Prostate gland (tissue), 2 donors: Measurements from ENCODE around the gene SLC38A11. TPM values are rescaled to one million over a fixed set of nuclear protein-coding genes. Genes with fewer than 3 reads are reported as not detected.

Source experiments
- DNase-seq: peaks from one replicate; pipeline ENCODE4 v3.0.0-alpha.2; 2019; ENCODE audit warnings: low spot score
- H3K27ac ChIP-seq, 2 donors: fragments of 200-600 bp; sonication (generic); 2 replicates each; pipeline ENCODE4 v1.5.1; 2017 to 2019
- H3K27me3 ChIP-seq: fragments of 200-600 bp; sonication (generic); replicated peaks from 2 replicates; pipeline ENCODE4 v1.5.1; 2019; ENCODE audit not compliant: insufficient read depth
- H3K36me3 ChIP-seq, 2 donors: fragments of 200-600 bp; sonication (generic); 1 replicate in 1 of 2; 2 replicates in 1 of 2; pipeline versions ENCODE4 v1.5.1 to v1.8.1; 2017 to 2019
- H3K4me1 ChIP-seq: fragments of 200-600 bp; sonication (generic); replicated peaks from 2 replicates; pipeline ENCODE4 v1.5.1; 2019
- H3K4me3 ChIP-seq, 2 donors: fragments of 200-600 bp; sonication (generic); 2 replicates each; pipeline ENCODE4 v1.5.1; 2017 to 2019
- H3K9me3 ChIP-seq: fragments of 200-600 bp; sonication (generic); 2 replicates; pipeline ENCODE4 v1.5.1; 2017
- CTCF ChIP-seq, 4 experiments: fragments of 200-600 bp in 2 of 4; fragments of 450-650 bp in 2 of 4; sonication (generic) in 2 of 4; IDR thresholded peaks; 1 replicate in 3 of 4; 2 replicates in 1 of 4; pipeline ENCODE4 v1.5.1; 2016 to 2019; ENCODE audit warnings: antibody characterized with exemption in 4 of 4, mild to moderate bottlenecking in 2 of 4, moderate library complexity in 2 of 4
- POLR2A ChIP-seq: fragments of 450-650 bp; IDR thresholded peaks from one replicate; pipeline ENCODE4 v1.6.1; 2016; ENCODE audit warnings: antibody characterized with exemption, mild to moderate bottlenecking
- POLR2AphosphoS5 ChIP-seq: sonication (generic); formaldehyde crosslinking; IDR thresholded peaks from one replicate; pipeline ENCODE4 v1.6.1; 2017; ENCODE audit warnings: antibody characterized with exemption
- WGBS: methylation state at CpG from one replicate; pipeline ENCODE4 v1.1.5; 2018; 5-methylcytosine and 5-hydroxymethylcytosine counted together
- intact Hi-C: fragments of 100-400 bp; cut with DNase I; formaldehyde crosslinking; loops from one replicate; pipeline ENCODE4 v1.14.2; 2022
- total RNA-seq, 2 donors: library from RNA; depleted of rRNA; stranded (reverse); fragments of >200 nt; gene quantifications; one replicate each; pipeline ENCODE4 v1.1.0, GENCODE V29; 2016

The SLC38A11 gene
- total RNA-seq, 2 donors from 2014 or later: 2.8 to 3.0 TPM

GRCh38 chr2:164873210-164873908, 82.0 kb downstream of the SLC38A11 start:
- DNase-seq: no peak
- Histone ChIP-seq H3K27me3 (no peaks in the 10 kb centered on the region), H3K27ac (no peak overlapping the region), H3K9me3 (no peaks in the 10 kb centered on the region), H3K36me3 (no peaks in the 10 kb centered on the region), H3K4me3 (no peak overlapping the region), H3K4me1 (no peaks in the 10 kb centered on the region)
- TF ChIP-seq POLR2A: no peak
- TF ChIP-seq POLR2AphosphoS5: no peak
- no peak for TF ChIP-seq CTCF (IDR thresholded peaks at IDR 0.05)
- WGBS: 75% methylated on average over 9 of the region's 9 CpGs
- intact Hi-C loops: no loop called here

GRCh38 chr2:164871404-164871803, 83.9 kb downstream of the SLC38A11 start:
- WGBS: 63% methylated on average over 2 of the region's 2 CpGs
- Histone ChIP-seq H3K27ac (no peak overlapping the region), H3K27me3 (no peaks in the 10 kb centered on the region), H3K9me3 (no peaks in the 10 kb centered on the region), H3K4me1 (no peaks in the 10 kb centered on the region), H3K4me3 (no peak overlapping the region), H3K36me3 (no peaks in the 10 kb centered on the region)
- DNase-seq: no peak
- intact Hi-C loops: no loop called here
- TF ChIP-seq POLR2AphosphoS5 (no peak), POLR2A (no peak), CTCF (IDR thresholded peaks at IDR 0.05) (no peak)

- no peaks in the 10 kb centered on the region for H3K4me1 ChIP-seq
- H3K27ac ChIP-seq: peak overlapping the region in 1 of 2 donors; percentile 2
- no peak for DNase-seq
- H3K9me3 ChIP-seq: no peaks in the 10 kb centered on the region
- TF ChIP-seq POLR2A: no peak
- no peak for TF ChIP-seq POLR2AphosphoS5
- no peak for TF ChIP-seq CTCF (IDR thresholded peaks at IDR 0.05)
- H3K4me3 ChIP-seq: no peak overlapping the region
- H3K27me3 ChIP-seq: no peaks in the 10 kb centered on the region
- H3K36me3 ChIP-seq: no peaks in the 10 kb centered on the region
- intact Hi-C loops: no loop called here
Observed at GRCh38 chr2:164869420-164869772, 85.9 kb downstream of the SLC38A11 start.

GRCh38 chr2:164868563-164869419, 86.5 kb downstream of the SLC38A11 start:
- TF ChIP-seq CTCF (IDR thresholded peaks at IDR 0.05) (no peak), POLR2A (no peak), POLR2AphosphoS5 (peak; percentile 48)
- Histone ChIP-seq H3K27ac (peak overlapping the region in 1 of 2 donors; percentile 2), H3K4me3 (no peak overlapping the region), H3K4me1 (no peaks in the 10 kb centered on the region), H3K9me3 (no peaks in the 10 kb centered on the region), H3K36me3 (no peaks in the 10 kb centered on the region), H3K27me3 (no peaks in the 10 kb centered on the region)
- WGBS: 65% methylated on average over 5 of the region's 5 CpGs
- intact Hi-C loops: no loop called here
- peak; percentile 51 for DNase-seq
